GM21526 (cell line): Measurements from ENCODE around the gene NRROS.

Source experiments
- ATAC-seq: cut with Tn5 transposase; IDR thresholded peaks from one replicate; pipeline ENCODE4 v1.9.1; 2021; ENCODE audit warnings: moderate library complexity; ENCODE audit not compliant: unreplicated experiment, low FRiP score

Gene NRROS

GRCh38 chr3:196645897-196646665 lies 6.6 kb downstream of the NRROS start:
- ATAC-seq = no peak

GRCh38 chr3:196646666-196647216 lies 7.2 kb downstream of the NRROS start:
- no peak for ATAC-seq

- no peak for ATAC-seq
Observed at GRCh38 chr3:196650740-196651311, 11.3 kb downstream of the NRROS start.

DNA sequence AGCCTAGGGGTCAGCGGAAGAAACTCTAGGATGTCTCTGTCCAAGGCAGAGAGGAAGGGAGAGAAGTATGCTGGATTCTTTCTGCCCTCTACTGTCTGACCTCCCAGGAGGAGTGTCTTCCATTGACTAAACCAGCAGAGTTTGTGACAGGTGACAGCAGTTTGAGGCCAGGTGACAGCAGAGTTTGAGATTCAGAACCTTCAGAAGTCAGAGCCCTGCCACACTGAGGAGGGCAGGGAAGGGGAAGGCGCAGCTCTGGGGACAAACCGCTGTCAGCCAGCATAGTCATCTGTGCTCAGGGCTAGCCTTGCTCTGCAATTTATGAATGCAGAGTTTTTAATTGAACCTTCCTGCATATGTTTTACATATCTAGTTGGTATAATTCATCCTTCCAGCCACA lies 12.3 kb downstream of the NRROS start:
- no peak for ATAC-seq

- ATAC-seq = no peak
Observed at GRCh38 chr3:196652961-196653795, 13.7 kb downstream of the NRROS start.

- ATAC-seq = no peak
Observed at GRCh38 chr3:196654006-196654734, 14.7 kb downstream of the NRROS start.

GRCh38 chr3:196654735-196655090 lies 15.2 kb downstream of the NRROS start:
- ATAC-seq = no peak

DNA sequence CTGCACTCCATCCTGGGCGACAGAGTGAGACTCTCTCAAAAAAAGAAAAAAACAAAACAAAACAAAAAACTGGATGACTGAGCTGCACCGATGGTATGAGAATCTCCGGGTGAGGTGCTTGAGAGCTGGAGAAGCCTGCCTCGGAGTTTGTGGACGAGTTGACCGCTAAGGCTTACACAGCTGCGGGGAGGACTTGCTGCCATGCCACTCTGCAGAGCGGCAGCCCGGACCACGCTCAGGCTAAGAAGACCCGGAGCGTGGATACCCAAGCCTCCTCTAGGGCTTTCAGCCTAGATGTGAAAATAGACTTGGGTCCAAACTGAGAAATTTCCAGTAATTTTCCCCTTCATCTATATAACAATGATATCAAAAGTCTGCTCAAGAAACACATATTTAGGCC lies 16.0 kb downstream of the NRROS start:
- no peak for ATAC-seq

- no peak for ATAC-seq
Observed at GRCh38 chr3:196656213-196656612, 16.7 kb downstream of the NRROS start.

DNA sequence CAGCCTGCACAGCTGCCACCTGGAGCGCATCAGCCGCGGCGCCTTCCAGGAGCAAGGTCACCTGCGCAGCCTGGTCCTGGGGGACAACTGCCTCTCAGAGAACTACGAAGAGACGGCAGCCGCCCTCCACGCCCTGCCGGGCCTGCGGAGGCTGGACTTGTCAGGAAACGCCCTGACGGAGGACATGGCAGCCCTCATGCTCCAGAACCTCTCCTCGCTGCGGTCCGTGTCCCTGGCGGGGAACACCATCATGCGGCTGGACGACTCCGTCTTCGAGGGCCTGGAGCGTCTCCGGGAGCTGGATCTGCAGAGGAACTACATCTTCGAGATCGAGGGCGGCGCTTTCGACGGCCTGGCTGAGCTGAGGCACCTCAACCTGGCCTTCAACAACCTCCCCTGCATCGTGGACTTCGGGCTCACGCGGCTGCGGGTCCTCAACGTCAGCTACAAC lies 20.4 kb downstream of the NRROS start:
- no peak for ATAC-seq

DNA sequence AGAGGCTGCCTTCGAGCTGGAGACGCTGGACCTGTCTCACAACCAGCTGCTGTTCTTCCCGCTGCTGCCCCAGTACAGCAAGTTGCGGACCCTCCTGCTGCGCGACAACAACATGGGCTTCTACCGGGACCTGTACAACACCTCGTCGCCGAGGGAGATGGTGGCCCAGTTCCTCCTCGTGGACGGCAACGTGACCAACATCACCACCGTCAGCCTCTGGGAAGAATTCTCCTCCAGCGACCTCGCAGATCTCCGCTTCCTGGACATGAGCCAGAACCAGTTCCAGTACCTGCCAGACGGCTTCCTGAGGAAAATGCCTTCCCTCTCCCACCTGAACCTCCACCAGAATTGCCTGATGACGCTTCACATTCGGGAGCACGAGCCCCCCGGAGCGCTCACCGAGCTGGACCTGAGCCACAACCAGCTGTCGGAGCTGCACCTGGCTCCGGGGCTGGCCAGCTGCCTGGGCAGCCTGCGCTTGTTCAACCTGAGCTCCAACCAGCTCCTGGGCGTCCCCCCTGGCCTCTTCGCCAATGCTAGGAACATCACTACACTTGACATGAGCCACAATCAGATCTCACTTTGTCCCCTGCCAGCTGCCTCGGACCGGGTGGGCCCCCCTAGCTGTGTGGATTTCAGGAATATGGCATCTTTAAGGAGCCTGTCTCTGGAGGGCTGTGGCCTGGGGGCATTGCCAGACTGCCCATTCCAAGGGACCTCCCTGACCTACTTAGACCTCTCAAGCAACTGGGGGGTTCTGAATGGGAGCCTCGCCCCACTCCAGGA lies 21.1 kb downstream of the NRROS start:
- ATAC-seq = no peak

DNA sequence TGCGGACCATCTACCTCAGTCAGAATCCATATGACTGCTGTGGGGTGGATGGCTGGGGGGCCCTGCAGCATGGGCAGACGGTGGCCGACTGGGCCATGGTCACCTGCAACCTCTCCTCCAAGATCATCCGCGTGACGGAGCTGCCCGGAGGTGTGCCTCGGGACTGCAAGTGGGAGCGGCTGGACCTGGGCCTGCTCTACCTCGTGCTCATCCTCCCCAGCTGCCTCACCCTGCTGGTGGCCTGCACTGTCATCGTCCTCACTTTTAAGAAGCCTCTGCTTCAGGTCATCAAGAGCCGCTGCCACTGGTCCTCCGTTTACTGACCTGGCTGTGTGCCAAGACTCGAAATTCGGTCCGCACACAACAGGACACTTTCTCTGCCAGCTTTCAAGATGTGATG lies 21.9 kb downstream of the NRROS start:
- ATAC-seq = no peak

GRCh38 chr3:196662033-196662432 lies 22.5 kb downstream of the NRROS start:
- ATAC-seq = no peak

- no peak for ATAC-seq
Observed at GRCh38 chr3:196662711-196663571, 23.4 kb downstream of the NRROS start.

DNA sequence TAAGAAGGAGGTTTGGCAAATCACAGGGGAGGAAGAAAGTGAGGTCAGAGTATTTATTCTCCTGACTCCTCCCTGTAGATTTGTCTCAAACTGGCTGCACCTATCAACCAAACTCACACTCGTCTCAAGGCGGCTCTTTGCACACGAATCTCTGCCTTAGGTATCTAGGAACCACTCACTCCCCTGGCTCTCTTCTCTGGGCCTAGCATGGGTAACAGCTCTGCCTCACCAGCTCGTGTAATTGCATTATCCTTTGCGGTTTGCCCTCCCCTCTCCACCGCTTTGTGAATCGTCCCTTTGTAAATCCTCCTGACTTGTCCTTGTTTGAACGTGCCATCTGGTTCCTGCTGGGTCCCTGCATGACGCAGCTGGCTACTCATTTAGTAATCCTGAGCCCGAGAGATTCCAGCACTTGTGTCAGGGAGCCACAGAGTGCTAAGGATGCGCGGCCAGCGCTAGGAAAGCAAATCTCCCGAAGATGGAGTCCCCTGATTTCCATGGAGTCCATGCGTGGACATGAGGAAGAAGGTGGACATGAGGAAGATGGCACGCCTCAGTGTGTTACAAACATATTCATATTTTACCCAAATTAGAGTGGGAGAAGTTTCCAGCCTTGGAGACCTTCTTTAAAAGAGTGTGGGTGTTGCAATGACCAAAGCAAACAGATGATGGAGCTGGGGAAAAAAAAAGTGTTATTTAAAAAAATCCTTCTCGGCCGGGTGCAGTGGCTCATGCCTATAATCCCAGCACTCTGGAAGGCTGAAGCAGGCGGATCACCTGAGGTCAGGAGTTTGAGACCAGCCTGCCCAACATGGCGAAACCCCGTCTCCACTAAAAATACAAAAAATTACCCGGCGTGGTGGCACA lies 26.7 kb downstream of the NRROS start:
- no peak for ATAC-seq

GRCh38 chr3:196667056-196667825 lies 27.7 kb downstream of the NRROS start:
- ATAC-seq = no peak

DNA sequence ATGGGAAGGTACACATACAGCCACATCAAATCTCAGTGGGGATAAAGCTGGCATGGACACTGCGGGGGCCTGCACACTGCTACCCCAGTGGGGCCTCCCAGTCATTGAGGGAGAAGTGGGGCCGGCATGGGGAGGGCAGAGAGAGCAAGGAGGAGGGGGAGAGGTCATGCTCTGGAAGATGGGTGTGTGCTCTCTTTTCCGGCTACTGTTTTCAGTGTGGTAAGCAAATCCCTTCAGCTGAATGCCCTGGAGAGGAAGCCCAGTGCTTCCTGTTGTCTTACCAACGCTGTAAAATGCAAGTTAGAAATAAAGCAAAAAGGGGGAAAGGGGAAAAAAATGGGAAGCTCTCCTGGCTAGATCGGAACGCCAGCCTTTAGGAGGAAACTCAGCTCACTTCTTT lies 30.8 kb downstream of the NRROS start:
- ATAC-seq = no peak
